HG03521 (cell line): ENCODE results near the gene LRRC31.
A peak's percentile ranks its signal among the peaks of the same experiment; 100 is the strongest.

Experiments used
- ATAC-seq: cut with Tn5 transposase; IDR thresholded peaks from one replicate; pipeline ENCODE4 v1.9.1; 2021; ENCODE audit warnings: mild to moderate bottlenecking, moderate library complexity; ENCODE audit not compliant: unreplicated experiment

Gene LRRC31

GRCh38 chr3:169813757-169814517, 55.8 kb downstream of the LRRC31 start:
- ATAC-seq = peak; percentile 91

- ATAC-seq = no peak
Observed at GRCh38 chr3:169813278-169813677, 56.5 kb downstream of the LRRC31 start.

GRCh38 chr3:169812332-169813235, 57.2 kb downstream of the LRRC31 start, which contains the start of the genes LRRC34 and LRRIQ4:
LRRC34 (minus strand) TSS chr3:169812904; CDS start chr3:169812548, 356 bp downstream.
LRRIQ4 (plus strand) TSS chr3:169812870; CDS start chr3:169821922, 9,052 bp downstream.
- peak; percentile 62 for ATAC-seq

- peak; percentile 4 for ATAC-seq
Observed at GRCh38 chr3:169811631-169812331, 58.0 kb downstream of the LRRC31 start.

GRCh38 chr3:169809230-169809795, 60.4 kb downstream of the LRRC31 start:
- ATAC-seq = no peak

- ATAC-seq = no peak
Observed at GRCh38 chr3:169804681-169805080, 65.1 kb downstream of the LRRC31 start.

GRCh38 chr3:169792359-169792758, 77.4 kb downstream of the LRRC31 start:
- ATAC-seq = no peak

GRCh38 chr3:169790687-169791429, 78.9 kb downstream of the LRRC31 start:
- ATAC-seq = no peak

- ATAC-seq = no peak
Observed at GRCh38 chr3:169790219-169790618, 79.5 kb downstream of the LRRC31 start.
